HG03280 (cell line): ENCODE data around the gene TPM1.
"Not testable (repeated sequence)": the region's sequence is repeated elsewhere in the genome, so short reads cannot be mapped to it uniquely, and the experiment has no call there.

ENCODE experiments used
- ATAC-seq: cut with Tn5 transposase; IDR thresholded peaks from one replicate; pipeline ENCODE4 v1.9.1; 2021; ENCODE audit warnings: mild to moderate bottlenecking, moderate library complexity; ENCODE audit not compliant: unreplicated experiment

Gene TPM1

DNA sequence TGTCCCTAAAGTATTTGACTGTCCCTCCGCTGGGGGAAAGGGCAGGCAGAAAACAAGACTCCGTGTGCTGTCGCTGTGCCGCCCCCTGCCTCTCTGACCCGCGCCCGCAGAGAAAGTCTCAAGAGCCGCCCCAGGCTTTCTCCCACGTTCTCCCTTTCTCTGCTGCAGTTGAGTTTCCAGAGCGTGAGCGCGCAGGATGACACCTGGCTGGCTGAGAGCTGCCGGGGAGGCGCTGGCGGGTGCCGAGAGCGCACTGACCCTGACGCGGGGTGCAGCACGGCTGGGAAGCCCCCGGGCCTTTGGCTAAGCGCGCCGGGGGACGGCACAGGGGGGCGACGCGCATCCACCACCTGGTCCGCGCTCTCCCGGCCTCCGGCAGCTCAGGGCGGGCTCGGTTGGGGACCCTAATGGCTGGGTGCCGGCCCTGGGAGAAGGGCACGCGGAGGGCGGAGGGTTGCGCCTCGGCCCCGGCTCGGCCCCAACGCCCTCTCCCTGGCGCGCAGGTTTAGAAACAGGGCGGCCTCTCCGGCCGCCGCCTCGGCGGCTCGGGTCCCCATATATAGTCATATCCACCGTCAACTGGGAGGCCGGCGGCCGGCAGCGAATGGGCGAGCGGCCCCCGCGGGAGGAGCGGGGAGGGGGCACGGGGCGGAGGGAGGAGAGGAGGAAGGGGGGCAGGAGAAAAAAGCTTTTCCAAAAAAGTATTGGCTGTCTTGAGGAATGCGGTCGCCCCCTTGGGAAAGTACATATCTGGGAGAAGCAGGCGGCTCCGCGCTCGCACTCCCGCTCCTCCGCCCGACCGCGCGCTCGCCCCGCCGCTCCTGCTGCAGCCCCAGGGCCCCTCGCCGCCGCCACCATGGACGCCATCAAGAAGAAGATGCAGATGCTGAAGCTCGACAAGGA, at the start of gene TPM1:
Gene TPM1 (plus strand): TSS at position 774 of the 903 bp plus-strand sequence. CDS start 83 bp downstream, at position 857.
- no peak for ATAC-seq

DNA sequence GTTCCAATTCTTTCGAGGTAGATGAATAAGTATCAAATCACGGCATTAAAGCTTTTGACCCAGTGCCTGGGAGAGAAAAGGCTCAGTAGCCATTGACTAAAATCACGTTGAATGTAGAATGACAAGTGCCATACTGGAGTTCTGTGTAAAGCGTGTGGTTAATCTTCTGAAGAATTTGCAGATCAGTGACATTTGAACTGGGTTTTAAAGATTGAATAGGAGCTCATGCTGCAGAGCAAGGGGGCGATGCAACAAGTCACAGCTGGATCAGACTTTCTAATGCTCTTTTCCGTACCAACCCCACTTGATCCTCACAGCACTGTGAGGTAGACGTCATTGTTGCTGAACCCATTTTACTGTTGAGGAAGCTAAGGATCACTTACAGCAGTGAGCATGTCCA, 49.5 kb upstream of the TPM1 start:
- no peak for ATAC-seq

DNA sequence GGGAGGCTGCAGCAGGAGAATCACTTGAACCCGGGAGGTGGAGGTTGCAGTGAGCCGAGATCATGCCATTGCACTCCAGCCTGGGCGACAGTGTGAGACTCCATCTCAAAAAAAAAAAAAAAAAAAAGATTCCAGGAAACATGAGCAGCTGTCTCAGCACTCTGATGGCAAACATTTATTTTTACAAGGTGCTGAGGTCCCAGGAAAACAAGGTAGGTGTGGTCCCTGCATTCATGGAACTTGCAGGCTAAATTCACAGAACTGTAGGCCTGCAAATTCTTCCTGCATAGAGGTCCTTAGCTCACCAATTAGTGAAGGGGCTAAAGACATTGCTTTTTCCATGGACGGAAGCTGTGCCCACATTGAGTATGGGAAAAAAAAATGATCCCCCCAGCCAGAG, 48.9 kb upstream of the TPM1 start:
- not testable (repeated sequence) for ATAC-seq

DNA sequence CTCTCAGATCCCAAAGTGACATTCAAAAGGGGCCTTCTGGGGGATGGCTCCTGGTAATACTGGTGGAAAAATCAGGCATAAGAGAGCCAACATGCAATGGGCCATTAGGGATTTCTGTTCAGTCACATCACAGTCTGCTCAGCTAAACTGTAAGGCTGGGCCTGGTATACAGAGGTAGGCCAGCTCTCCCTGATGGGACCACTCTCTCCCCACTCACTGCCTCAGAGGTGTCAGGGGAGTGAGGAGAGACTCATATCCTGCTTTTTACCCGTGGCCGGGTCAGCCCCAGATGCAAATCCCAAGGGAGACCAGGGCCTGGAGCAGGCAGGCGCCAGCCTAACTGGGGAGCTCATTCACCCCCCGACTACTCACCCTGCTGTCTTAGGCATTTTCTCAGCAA, 48.1 kb upstream of the TPM1 start:
- ATAC-seq = no peak

DNA sequence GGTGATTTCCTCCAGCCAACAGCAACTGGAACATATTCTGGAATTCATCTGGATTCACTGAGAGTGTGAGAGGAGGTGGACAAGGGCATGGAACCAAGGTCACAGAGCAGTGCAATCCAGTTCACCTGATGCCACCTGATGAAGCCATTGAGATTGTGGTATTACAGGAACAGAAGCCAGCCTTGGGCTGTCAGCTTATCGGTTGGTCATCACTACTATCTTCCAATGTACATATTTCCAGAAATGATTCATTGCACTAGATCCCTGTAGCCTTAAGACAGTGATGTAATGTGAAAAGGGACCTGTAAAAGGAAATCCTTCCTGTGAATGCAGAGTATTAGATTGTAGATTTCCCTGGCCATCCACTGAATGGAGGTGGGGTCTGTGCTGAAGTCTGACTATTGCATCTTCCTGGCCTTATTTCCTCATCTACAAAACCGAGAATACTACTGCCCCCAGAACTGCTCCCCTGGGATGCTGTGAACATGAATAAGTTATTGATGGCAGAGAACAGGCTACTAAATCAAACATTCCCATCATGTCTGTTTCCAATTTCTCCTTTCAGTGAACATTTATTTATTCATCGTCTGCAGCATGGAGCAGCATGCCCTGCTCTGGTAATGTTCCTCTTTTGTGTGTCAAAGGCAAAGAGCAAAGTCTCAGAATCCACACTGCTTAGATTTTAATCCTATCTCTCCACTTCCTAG, 47.4 kb upstream of the TPM1 start:
- ATAC-seq = no peak

DNA sequence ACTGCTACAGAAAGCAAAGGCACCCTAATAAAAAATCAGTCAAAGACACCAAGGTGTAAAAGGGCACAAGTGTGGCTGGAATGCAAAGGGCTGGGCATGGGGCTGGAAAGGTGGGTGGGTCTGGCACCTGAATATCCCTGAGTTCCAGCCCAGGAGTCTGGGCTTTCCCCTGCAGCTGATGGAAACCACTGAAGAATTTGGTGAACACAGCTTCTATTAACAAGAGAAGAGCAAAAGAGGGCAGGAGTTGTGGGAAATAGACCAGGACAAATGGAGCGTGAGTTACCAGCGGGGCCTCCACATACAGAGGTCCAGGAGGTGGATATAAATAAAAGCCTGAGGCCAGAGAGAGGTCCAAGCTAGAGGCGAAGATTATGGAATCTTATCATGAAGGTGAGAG, 45.1 kb upstream of the TPM1 start:
- ATAC-seq = no peak

DNA sequence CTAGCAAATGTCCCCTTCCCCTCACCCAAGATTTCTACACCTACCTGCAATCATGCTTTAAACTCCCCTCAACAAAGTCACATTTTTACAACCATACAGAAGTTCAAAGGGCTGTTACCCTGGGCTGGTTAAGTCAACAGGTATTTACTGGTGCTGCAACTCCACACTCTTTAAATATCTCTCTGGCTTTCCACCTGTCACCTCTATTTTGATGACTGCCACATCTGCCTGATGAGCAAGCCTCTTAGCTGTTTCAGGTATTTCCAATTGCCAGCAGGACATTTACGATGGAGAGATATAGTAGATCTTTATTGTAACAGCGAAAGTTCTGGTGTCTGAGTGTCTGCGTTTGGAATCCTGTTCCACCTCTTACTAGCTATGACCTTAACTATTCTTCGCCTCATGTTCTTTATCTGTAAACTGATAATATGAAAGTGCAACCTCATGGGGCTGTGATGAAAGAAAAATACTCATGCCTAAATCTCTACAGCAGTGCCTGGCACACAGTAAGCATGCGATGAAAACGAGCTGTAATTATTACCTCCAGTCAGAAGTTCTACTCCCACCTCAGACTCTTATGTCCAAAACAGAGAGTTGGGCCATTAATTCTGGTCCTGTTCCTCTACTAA, 44.2 kb upstream of the TPM1 start:
- no peak for ATAC-seq

DNA sequence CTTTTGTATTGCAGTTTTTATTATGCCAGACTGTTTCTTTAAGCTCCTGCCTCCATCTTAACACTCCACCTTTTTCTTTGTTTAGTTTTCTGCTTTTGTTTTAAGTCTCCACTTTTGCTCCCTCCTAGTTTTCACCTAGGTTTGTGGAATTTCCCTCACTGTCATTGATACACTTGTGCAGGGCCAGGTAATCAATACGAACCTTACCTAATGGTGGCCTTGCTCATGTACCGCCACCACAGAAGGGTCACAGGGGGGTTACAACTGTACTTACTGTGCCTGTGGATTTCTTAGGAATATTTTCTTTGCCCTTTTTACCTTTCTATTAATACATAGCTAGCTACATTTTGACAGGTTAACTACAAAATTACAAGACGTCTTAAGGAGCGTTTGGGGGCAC, 43.4 kb upstream of the TPM1 start:
- ATAC-seq = no peak

DNA sequence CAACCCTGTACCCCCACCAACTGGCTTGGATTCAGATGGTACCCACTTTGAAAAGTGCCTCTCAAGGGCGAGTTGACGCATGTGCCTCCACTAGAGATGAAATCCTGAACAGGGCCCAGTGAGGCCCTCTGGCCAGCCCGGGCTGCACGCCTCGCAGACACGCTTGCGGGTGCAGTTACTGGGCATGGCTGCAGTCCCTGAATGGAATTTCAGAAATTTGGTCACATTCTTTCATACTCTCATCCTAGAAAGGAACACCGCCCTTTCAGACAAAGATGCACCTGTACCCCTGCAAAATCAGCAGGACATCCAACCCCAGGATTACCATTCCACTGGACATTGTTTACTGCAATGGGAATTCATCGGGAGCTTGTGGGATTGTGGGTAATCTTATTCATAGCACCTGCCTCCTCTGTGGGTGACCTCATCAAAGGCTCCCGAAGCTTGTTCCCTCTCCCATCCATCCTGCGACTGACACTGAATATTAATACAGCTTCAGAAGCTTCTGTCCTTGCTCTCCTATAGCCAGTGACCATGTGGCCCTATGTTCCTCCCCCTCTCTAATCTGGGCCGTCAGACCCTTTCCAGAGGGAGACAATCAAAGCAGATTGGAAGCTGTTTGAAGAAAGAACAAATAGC, 42.5 kb upstream of the TPM1 start:
- no peak for ATAC-seq

DNA sequence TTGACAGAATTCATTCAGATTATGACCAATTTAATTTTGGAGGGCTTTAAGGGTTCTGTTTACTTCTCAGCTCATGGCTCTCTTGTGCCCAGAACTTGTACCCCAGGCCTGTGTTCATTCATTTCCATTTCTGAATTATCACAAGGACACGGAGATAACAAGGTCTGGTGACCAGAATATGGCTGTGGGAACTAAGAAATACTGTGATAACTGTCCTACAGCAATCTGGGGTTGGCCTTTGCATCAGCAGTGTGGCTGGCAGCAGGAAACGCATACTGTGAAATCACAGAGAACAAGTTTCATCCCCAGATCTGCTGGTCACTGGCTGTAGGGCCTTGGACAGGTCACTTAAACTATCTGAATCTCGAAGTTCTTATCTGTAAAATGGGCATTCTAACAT, 41.8 kb upstream of the TPM1 start:
- ATAC-seq = no peak

DNA sequence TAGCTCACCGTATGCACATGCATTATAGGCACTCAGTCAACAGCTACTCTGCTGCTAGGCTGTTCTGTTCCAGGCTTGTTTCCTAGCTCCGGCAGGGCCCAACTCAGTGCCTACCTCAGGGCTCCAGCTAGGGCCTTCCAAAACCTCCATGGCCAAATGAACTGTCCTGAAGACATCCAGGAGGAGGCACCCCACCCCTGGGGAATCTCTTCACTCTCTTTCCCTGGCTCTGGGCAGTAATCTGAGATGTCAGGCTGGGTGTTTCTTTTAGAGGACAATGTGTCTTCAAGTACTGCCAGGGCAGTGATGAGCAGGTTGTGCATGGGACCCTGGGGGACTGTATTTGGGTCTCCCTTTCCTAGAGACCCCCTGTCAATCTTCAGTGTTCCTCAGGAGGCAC, 38.3 kb upstream of the TPM1 start:
- no peak for ATAC-seq

DNA sequence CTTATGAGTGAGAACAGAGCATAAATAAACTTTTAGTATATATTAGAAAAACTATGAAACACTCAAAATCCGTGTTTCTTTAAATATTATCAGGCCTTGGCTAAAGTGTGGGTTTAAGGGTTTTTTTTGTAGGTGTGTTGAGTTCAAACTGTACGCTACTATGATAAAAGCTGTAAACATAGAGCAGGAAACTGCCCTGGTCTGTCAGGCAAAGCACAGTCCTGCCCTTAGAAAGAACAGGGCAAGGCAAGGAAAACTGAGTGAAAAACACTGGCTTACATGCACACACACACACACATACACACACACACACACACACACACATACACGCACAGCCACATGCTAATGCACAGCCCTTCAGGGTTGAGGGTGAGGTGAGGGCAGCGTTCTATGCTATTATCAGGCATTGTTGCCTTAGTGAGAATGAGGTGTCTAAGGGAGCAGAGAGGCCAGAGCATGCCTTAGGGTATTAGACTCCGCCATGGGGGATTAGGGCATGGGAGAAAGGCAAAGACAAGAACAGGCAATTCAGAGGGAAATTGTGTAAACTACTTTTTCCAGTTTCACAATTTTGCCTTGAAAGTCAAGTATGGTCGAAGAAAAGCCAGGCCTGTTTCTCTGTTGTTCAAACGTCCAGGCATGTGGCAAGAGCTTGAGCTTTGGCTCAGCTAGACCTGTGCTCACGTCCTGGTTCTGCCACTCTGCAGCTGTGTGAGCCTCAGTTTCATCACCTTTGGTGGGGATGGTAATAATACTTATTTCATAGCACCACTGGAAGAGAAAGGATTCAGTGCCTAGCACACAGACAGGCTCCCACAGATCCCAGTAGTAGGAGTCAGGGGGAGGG, 36.3 kb upstream of the TPM1 start:
- no peak for ATAC-seq

DNA sequence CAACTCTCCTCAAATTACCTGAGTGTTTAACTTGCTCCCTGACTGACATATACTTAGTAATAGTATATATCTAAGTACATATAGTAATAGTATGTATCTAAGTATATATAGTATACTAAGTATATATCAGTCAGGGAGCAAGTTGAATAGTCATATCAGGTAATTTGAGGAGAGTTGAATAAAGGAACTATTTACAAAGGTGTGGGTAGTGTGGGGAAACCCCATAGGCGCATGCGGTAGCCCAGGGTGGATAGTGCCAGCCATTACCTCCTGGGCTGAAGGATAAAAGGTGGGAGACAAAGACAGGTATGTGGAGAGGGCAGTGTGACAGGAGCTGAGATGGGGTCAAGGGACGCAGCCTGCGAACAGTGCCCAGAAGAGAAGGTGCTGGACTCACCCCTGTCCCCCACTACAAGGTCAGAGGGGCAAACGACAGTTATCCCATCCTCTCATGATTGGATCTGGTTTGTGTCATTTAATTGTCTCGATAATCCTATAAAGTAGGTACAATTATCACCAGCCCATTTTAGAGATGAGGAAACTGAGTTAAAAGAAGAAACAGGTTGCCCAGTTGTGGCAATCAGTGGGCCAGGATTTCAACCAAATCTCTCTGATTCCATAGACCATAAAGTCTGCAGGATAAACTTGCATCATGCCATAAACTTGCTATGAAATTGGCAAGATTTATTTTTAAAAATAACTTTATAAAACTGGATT, 34.1 kb upstream of the TPM1 start:
- no peak for ATAC-seq

DNA sequence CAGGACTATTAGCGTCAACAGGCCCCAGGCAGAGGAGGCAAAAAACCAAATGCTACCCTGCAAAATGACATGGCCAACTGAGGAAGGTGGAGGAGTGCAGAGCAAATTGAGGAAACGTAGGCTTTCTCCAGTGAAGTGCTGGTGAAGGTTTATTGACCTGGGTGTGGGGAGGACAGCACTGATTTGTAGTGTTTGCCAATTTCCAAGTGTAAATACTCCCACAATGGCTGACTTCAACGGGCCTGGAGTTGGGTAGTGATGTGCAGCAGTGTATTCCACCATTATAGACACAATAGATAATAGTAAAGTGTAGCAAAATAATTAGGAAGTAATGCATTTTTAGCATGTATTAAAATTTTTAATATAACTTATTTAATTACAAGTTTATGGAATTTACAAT, 32.2 kb upstream of the TPM1 start:
- ATAC-seq = no peak

DNA sequence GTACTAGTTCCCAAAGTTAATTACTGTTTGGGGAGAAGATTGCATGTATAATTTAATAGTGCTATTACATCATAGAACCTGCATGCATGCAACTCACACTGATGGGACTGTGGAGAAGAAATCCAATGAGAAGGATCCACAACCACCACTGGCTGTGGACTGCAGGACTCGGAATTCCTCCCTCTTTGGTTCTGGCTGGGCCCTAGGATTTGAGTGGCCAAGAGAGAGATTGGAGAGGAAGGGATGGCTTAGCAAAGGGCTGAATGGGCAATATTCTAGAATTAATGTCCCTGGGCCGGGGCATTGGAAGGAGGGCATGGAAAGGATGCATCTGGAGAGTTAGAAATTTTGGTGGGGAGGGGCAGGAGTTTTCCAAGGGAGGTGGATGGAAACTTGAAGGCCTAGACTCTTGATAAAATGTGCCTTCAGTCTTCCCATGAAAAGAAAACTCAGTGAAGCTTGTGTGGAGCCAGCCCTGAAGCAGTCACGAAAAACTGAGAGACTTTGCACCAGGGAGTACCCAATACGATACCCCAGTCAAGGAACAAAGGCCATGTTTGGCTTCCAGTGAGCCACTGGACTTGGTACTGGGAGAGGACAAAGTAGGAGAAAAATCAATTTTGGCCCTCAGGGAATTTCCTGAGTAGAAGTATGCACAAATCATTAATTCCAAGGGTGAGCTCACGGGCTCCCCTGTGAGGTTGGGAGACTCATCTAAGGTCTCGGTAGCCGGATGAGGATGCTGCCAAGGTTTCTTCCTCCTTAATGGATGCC, 31.4 kb upstream of the TPM1 start:
- no peak for ATAC-seq

DNA sequence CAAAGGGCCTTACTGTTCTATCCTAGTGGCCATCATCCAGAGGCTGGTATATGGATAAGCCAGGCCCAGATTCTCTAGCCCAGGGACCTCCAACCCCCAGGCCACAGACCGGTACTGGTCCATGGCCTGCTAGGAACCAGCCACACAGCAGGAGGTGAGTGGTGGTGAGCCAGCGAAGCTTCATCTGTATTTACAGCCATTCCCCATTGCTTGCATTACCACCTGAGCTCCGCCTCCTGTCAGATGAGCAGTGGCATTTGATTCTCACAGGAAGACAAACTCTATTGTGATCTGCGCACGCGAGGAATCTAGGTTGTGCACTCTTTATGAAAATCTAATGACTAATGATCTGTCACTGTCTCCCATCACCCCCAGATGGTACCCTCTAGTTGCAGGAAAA, 30.1 kb upstream of the TPM1 start:
- no peak for ATAC-seq

DNA sequence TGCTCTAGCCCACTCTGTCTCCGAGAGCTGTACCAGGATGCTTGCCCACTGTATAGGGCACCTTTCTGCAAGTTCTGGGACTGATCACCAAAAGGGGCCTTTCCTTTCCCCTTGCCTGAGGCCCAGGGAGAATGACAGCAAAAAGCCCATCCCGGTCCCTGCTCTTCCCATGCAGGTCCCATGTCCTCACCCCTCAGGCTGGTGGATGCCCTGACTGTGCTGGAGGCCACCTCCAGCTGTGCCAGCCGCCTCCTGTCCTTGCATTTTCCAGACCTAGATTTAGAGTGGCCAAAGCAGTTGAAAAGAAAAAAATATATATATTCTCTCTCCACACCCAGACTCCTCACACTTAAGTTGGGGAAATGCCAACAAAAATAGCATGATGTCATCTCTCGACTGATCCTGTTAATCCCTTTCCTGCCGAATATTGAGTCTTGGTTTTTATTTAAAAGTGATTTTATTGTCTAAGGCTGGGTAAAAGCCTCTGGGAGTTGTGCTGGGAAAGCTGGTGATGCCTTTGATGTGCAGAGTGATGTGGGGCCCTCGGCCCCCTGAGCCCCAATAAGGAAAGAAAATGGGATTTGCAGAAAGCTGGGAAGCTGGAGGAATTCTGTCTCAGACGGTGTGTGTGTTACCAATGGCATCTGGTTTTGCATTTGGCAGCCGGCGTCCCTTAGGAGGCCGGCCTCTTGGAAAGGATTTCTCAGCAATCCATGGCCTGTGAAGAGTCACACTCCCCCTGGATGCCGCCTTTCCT, 29.3 kb upstream of the TPM1 start:
- ATAC-seq = no peak

DNA sequence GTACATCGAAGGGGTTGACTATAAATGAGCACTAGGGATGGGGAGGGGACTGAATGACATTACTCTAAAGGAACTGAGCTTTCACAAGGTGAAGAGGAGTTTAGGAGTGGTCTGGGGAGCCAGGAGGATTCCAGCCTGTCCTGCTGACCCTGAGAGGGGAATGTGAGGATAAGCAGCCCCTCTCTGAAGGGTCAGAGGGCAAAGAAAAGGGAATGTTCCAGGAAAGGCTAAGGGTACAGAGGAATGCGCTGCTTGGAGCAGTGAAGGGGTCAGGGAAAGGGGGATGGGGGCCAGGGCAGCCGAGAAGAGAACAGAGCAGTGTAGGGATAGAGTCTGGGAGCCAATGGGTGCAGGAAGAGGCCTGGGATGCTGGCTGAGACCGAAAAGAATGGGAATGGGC, 28.0 kb upstream of the TPM1 start:
- ATAC-seq = no peak
